WTC11 (cell line): ENCODE measurements around the gene EP400. TPM values are rescaled to one million over a fixed set of nuclear protein-coding genes. Genes with fewer than 3 reads are reported as not detected.

Source experiments
- ATAC-seq: fragments of 200-7000 bp; cut with Tn5 transposase; 2 replicates; pipeline ENCODE4 v1.10.0; 2021; ENCODE audit warnings: mild to moderate bottlenecking, moderate library complexity
- CTCF ChIA-PET: fragments of 300-600 bp; sonication (Branson Sonifier 250); formaldehyde crosslinking; loops from one replicate; lab custom pipeline; 2021; ENCODE audit warnings: antibody characterized with exemption; lab: Charles Lee
- POLR2A ChIA-PET: fragments of 350-600 bp; sonication (Branson Sonifier 250); formaldehyde crosslinking; loops from one replicate; lab custom pipeline; 2021; ENCODE audit warnings: antibody characterized with exemption; lab: Charles Lee
- DNase-seq: peaks from one replicate; pipeline ENCODE4 v3.0.0; 2021; ENCODE audit warnings: low spot score
- H3K27ac Mint-ChIP-seq: 2 replicates; pipeline ENCODE4 v1.8.0; 2021; ENCODE audit warnings: mixed read lengths
- H3K27me3 Mint-ChIP-seq: 2 replicates; pipeline ENCODE4 v1.8.0; 2021; ENCODE audit warnings: low read depth, mild to moderate bottlenecking, moderate library complexity, mixed read lengths
- H3K36me3 Mint-ChIP-seq: 2 replicates; pipeline ENCODE4 v1.8.0; 2021; ENCODE audit warnings: mixed read lengths
- H3K4me1 Mint-ChIP-seq: 2 replicates; pipeline ENCODE4 v1.8.0; 2022; ENCODE audit warnings: mixed read lengths
- H3K4me3 Mint-ChIP-seq: 2 replicates; pipeline ENCODE4 v1.8.0; 2021; ENCODE audit warnings: mild to moderate bottlenecking, moderate library complexity, mixed read lengths
- H3K9me3 Mint-ChIP-seq: 2 replicates; pipeline ENCODE4 v1.8.0; 2021; ENCODE audit warnings: mixed read lengths
- FOXK1 ChIP-seq: sonication (generic); formaldehyde crosslinking; IDR thresholded peaks from 2 replicates; pipeline ENCODE4 v1.8.0; 2022; ENCODE audit warnings: mild to moderate bottlenecking, moderate library complexity, missing genetic modification reagents
- GTF2I ChIP-seq: fragments of 250-450 bp; sonication (Bioruptor Pico); conservative IDR thresholded peaks from 2 replicates; pipeline ENCODE4 v1.4.0; 2021; ENCODE audit warnings: mild to moderate bottlenecking
- JUN ChIP-seq: sonication (generic); formaldehyde crosslinking; IDR thresholded peaks from 2 replicates; pipeline ENCODE4 v1.8.0; 2023; ENCODE audit warnings: mild to moderate bottlenecking, missing genetic modification reagents
- MXD4 ChIP-seq: fragments of 250-450 bp; sonication (Bioruptor Pico); IDR thresholded peaks from 2 replicates; pipeline ENCODE4 v1.8.0; 2021; ENCODE audit warnings: mild to moderate bottlenecking, moderate library complexity, borderline replicate concordance
- PRDM15 ChIP-seq: sonication (generic); formaldehyde crosslinking; IDR thresholded peaks from 2 replicates; pipeline ENCODE4 v1.8.0; 2022; ENCODE audit warnings: missing genetic modification reagents
- PREB ChIP-seq: sonication (generic); formaldehyde crosslinking; IDR thresholded peaks from 2 replicates; pipeline ENCODE4 v1.8.1; 2022; ENCODE audit warnings: mild to moderate bottlenecking, missing genetic modification reagents, moderate library complexity, borderline replicate concordance
- RORB ChIP-seq: fragments of 250-450 bp; sonication (Bioruptor Pico); IDR thresholded peaks from 2 replicates; pipeline ENCODE4 v1.9.0; 2021; ENCODE audit warnings: mild to moderate bottlenecking
- TCF7 ChIP-seq: sonication (generic); formaldehyde crosslinking; IDR thresholded peaks from 2 replicates; pipeline ENCODE4 v1.8.0; 2022; ENCODE audit warnings: mild to moderate bottlenecking, low read depth, missing genetic modification reagents, moderate library complexity
- ZNF138 ChIP-seq: sonication (generic); formaldehyde crosslinking; conservative IDR thresholded peaks from 2 replicates; pipeline ENCODE4 v1.8.1; 2022; ENCODE audit warnings: mild to moderate bottlenecking, moderate library complexity, missing genetic modification reagents
- ZNF232 ChIP-seq: sonication (generic); formaldehyde crosslinking; IDR thresholded peaks from 2 replicates; pipeline ENCODE4 v1.8.0; 2022; ENCODE audit warnings: mild to moderate bottlenecking, missing genetic modification reagents
- ZNF281 ChIP-seq: sonication (generic); formaldehyde crosslinking; IDR thresholded peaks from 2 replicates; pipeline ENCODE4 v1.8.0; 2023; ENCODE audit warnings: mild to moderate bottlenecking, missing genetic modification reagents
- ZNF416 ChIP-seq: fragments of 250-450 bp; sonication (Bioruptor Pico); IDR thresholded peaks from 2 replicates; pipeline ENCODE4 v1.9.0; 2021; ENCODE audit warnings: mild to moderate bottlenecking, inconsistent platforms
- ZNF512 ChIP-seq: sonication (generic); formaldehyde crosslinking; IDR thresholded peaks from 2 replicates; pipeline ENCODE4 v1.8.1; 2022; ENCODE audit warnings: missing genetic modification reagents, borderline replicate concordance
- total RNA-seq: library from RNA; stranded (reverse); gene quantifications from 3 replicates; pipeline ENCODE4 v1.2.3, GENCODE V29; 2021
- TF ChIP-seq, protein P1 (sequence below): fragments of 250-450 bp; sonication (Bioruptor Pico); IDR thresholded peaks from 2 replicates; pipeline ENCODE4 v1.9.0; 2021; ENCODE audit warnings: moderate library complexity, mild to moderate bottlenecking, inconsistent platforms, borderline replicate concordance
- TF ChIP-seq, protein P2 (sequence below): sonication (generic); formaldehyde crosslinking; IDR thresholded peaks from 2 replicates; pipeline ENCODE4 v1.8.1; 2022; ENCODE audit warnings: low read depth, mild to moderate bottlenecking, moderate library complexity, missing genetic modification reagents, borderline replicate concordance
- TF ChIP-seq, protein P3 (sequence below): sonication (generic); formaldehyde crosslinking; IDR thresholded peaks from 2 replicates; pipeline ENCODE4 v1.8.1; 2022; ENCODE audit warnings: low read depth, missing genetic modification reagents, borderline replicate concordance
- TF ChIP-seq, protein P4 (sequence below): sonication (generic); formaldehyde crosslinking; IDR thresholded peaks from 2 replicates; pipeline ENCODE4 v1.8.1; 2023; ENCODE audit warnings: mild to moderate bottlenecking, missing genetic modification reagents

Gene EP400
- total RNA-seq, 1 experiment from 2014 or later = 75.8 TPM

DNA sequence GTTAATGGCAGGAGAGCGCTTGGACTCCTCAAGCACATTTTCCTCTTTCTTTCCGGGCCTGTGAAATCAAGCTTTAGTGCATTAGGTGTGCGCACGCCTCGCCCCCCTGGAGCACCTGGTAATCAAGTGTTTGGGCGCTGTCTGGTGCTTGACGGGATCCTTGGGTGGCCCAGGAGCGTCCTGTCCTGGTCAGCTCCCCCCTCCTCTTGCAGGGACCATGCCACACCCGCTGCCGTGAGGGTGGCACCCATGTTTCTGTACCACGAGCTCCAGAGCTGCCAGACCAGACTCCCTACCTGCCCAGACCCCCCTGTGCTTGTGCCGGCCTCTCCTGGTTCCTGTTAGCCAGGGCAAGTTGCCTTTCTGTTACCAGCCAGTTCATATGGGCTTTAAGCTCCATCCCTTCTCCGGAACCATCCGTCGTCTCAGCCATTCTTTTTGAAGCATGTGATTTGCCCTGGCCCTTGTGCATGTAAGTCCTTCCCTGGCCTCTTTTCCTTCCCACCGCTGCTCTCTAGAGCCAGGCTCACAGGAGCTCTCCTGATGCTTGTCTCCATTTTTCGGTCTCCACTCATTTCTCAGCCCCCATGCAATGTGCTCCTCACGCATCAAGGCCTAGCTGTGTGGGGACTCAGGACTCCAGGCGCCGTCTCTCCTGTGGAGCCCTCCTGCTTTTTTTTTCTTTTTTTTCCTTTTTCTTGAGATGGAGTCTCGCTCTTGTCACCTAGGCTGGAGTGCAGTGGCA lies 66.1 kb downstream of the EP400 start:
- H3K4me3 Mint-ChIP-seq = no peak overlapping the region
- H3K4me1 Mint-ChIP-seq = no peaks in the 10 kb centered on the region
- H3K36me3 Mint-ChIP-seq = peaks cover 77% of the 10 kb centered on the region
- no peak for ATAC-seq
- POLR2A ChIA-PET = no interaction called here
- H3K9me3 Mint-ChIP-seq = no peaks in the 10 kb centered on the region
- no peak for DNase-seq
- TF ChIP-seq ZNF512 = no peak
- no peak for TF ChIP-seq TCF7
- no peak for TF ChIP-seq MXD4 (CRISPR knock-in tag)
- no peak for TF ChIP-seq ZNF138 (CRISPR knock-in tag)
- TF ChIP-seq ZNF416 (CRISPR knock-in tag) = no peak
- TF ChIP-seq, protein P1, sequence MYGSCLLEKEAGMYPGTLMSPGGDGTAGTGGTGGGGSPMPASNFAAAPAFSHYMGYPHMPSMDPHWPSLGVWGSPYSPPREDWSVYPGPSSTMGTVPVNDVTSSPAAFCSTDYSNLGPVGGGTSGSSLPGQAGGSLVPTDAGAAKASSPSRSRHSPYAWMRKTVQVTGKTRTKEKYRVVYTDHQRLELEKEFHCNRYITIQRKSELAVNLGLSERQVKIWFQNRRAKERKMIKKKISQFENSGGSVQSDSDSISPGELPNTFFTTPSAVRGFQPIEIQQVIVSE (CRISPR knock-in tag) = no peak
- TF ChIP-seq FOXK1 (CRISPR knock-in tag) = no peak
- TF ChIP-seq RORB = no peak
- TF ChIP-seq, protein P2, sequence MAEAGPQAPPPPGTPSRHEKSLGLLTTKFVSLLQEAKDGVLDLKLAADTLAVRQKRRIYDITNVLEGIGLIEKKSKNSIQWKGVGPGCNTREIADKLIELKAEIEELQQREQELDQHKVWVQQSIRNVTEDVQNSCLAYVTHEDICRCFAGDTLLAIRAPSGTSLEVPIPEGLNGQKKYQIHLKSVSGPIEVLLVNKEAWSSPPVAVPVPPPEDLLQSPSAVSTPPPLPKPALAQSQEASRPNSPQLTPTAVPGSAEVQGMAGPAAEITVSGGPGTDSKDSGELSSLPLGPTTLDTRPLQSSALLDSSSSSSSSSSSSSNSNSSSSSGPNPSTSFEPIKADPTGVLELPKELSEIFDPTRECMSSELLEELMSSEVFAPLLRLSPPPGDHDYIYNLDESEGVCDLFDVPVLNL = no peak
- TF ChIP-seq ZNF232 (CRISPR knock-in tag) = no peak
- TF ChIP-seq GTF2I (CRISPR knock-in tag) = no peak
- TF ChIP-seq, all 79 proteins: peak for 0
- CTCF ChIA-PET = no interaction called here
- Mint-ChIP-seq H3K27me3 (no peaks in the 10 kb centered on the region), H3K27ac (no peak overlapping the region)

DNA sequence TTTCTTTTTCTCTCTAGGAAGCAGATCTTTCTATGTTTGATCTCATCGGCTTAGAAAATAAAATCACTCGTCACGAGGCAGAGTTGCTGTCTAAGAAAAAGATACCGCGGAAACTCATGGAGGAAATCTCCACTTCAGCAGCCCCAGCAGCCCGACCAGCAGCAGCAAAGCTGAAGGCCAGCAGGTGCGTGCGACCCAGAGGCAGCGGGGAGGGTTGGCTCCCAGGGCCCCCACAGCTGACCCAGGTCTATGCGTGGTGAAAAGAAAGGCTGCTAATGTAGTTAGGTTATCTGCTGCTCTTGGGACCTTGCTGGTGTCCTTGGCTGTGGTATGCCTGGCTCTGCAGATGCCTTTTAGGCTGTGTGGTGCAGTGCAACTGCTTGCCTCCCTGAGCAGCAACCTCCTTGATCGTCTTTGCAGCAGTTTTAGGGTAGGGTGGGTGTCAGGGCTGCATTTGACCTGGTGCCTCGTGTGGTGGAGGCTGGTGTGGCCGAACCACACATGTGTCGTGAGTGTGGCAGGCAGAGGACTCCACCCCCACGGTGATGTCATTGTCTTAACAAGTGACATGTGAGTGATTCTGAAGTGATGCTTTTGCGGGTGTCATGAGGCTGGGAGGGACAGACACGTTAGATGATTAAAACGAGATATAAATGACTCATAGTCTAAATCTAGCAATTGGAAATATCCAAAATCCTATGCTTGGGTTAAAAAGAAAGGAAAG lies 68.6 kb downstream of the EP400 start:
- no peaks in the 10 kb centered on the region for H3K27me3 Mint-ChIP-seq
- H3K36me3 Mint-ChIP-seq = peaks cover 65% of the 10 kb centered on the region
- H3K4me3 Mint-ChIP-seq = no peak overlapping the region
- H3K4me1 Mint-ChIP-seq = no peaks in the 10 kb centered on the region
- CTCF ChIA-PET = no interaction called here
- no peak overlapping the region; the same call in 1 of the 2 replicates for H3K27ac Mint-ChIP-seq
- POLR2A ChIA-PET = no interaction called here
- no peaks in the 10 kb centered on the region for H3K9me3 Mint-ChIP-seq
- DNase-seq (no peak), ATAC-seq (no peak)
- TF ChIP-seq ZNF281 = no peak
- TF ChIP-seq FOXK1 (CRISPR knock-in tag) = no peak
- TF ChIP-seq, protein P3, sequence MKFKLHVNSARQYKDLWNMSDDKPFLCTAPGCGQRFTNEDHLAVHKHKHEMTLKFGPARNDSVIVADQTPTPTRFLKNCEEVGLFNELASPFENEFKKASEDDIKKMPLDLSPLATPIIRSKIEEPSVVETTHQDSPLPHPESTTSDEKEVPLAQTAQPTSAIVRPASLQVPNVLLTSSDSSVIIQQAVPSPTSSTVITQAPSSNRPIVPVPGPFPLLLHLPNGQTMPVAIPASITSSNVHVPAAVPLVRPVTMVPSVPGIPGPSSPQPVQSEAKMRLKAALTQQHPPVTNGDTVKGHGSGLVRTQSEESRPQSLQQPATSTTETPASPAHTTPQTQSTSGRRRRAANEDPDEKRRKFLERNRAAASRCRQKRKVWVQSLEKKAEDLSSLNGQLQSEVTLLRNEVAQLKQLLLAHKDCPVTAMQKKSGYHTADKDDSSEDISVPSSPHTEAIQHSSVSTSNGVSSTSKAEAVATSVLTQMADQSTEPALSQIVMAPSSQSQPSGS (CRISPR knock-in tag) = no peak
- TF ChIP-seq, protein P4, sequence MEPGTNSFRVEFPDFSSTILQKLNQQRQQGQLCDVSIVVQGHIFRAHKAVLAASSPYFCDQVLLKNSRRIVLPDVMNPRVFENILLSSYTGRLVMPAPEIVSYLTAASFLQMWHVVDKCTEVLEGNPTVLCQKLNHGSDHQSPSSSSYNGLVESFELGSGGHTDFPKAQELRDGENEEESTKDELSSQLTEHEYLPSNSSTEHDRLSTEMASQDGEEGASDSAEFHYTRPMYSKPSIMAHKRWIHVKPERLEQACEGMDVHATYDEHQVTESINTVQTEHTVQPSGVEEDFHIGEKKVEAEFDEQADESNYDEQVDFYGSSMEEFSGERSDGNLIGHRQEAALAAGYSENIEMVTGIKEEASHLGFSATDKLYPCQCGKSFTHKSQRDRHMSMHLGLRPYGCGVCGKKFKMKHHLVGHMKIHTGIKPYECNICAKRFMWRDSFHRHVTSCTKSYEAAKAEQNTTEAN = no peak
- TF ChIP-seq MXD4 (CRISPR knock-in tag) = no peak
- TF ChIP-seq JUN = no peak
- no peak for TF ChIP-seq PREB (CRISPR knock-in tag)
- no peak for TF ChIP-seq PRDM15
